Measurements from ENCODE around the gene BMP2K. TPM values are rescaled to one million over a fixed set of nuclear protein-coding genes. Genes with fewer than 3 reads are reported as not detected.

BMP2K gene
- total and polyA plus RNA-seq, 4 donors, result 4.4 to 138 (median 19.3) TPM

- TF ChIP-seq REST (IDR thresholded peaks at IDR 0.05), result no peak
- TF ChIP-seq FOXA1 (IDR thresholded peaks at IDR 0.05), result no peak
- no peak for TF ChIP-seq HNF4G (IDR thresholded peaks at IDR 0.05)
- no peak for TF ChIP-seq NR2F2 (IDR thresholded peaks at IDR 0.05)
- no peak for TF ChIP-seq ATF3 (IDR thresholded peaks at IDR 0.05)
- no peak for TF ChIP-seq YY1 (IDR thresholded peaks at IDR 0.05)
Observed at GRCh38 chr4:78766026-78766425, 10.1 kb upstream of the BMP2K start (continued).

GRCh38 chr4:78766650-78767049 is 9.5 kb upstream of the BMP2K start:
- no peak for DNase-seq (ENCODE audit: low spot score)
- TF ChIP-seq YY1 (IDR thresholded peaks at IDR 0.05), result no peak
- TF ChIP-seq SP1 (IDR thresholded peaks at IDR 0.05), result no peak
- TF ChIP-seq EGR1 (IDR thresholded peaks at IDR 0.05; ENCODE audit: low read depth in 2 of 2), result no peak
- no peaks in the 10 kb centered on the region for H3K4me1 ChIP-seq (ENCODE audit: control insufficient read depth in 4 of 4, insufficient read depth in 4 of 4, low read length in 3 of 4)
- no peak overlapping the region for H3K4me3 ChIP-seq (ENCODE audit: low read depth in 1 of 3, low read length in 3 of 3)
- no peak overlapping the region for H3K27ac ChIP-seq (ENCODE audit: low read depth in 1 of 2, low read length in 2 of 2)
- H3K9me3 ChIP-seq (ENCODE audit: control insufficient read depth in 4 of 4, low read length in 3 of 4), result no peaks in the 10 kb centered on the region
- H3K27me3 ChIP-seq (ENCODE audit: control insufficient read depth in 4 of 4, insufficient read depth in 4 of 4, low read length in 3 of 4), result no peaks in the 10 kb centered on the region
- H3K9ac ChIP-seq (ENCODE audit: low read depth in 1 of 2, low read length in 2 of 2), result no peak overlapping the region
- H3K36me3 ChIP-seq (ENCODE audit: control insufficient read depth in 4 of 4, insufficient read depth in 3 of 4, low read depth in 1 of 4, low read length in 3 of 4), result no peaks in the 10 kb centered on the region
- 92% methylated on average over 5 of the region's 5 CpGs for WGBS

- no peak overlapping the region for H3K27ac ChIP-seq (ENCODE audit: low read depth in 1 of 2, low read length in 2 of 2)
- DNase-seq (ENCODE audit: low spot score), result no peak
Observed at GRCh38 chr4:78767350-78767749, 8.8 kb upstream of the BMP2K start.

More at GRCh38 chr4:78767350-78767749, 8.8 kb upstream of the BMP2K start:
- Histone ChIP-seq H3K9me3 (ENCODE audit: control insufficient read depth in 4 of 4, low read length in 3 of 4) (no peaks in the 10 kb centered on the region), H3K4me3 (ENCODE audit: low read depth in 1 of 3, low read length in 3 of 3) (no peak overlapping the region), H3K4me1 (ENCODE audit: control insufficient read depth in 4 of 4, insufficient read depth in 4 of 4, low read length in 3 of 4) (no peaks in the 10 kb centered on the region), H3K27me3 (ENCODE audit: control insufficient read depth in 4 of 4, insufficient read depth in 4 of 4, low read length in 3 of 4) (no peaks in the 10 kb centered on the region), H3K36me3 (ENCODE audit: control insufficient read depth in 4 of 4, insufficient read depth in 3 of 4, low read depth in 1 of 4, low read length in 3 of 4) (no peaks in the 10 kb centered on the region), H3K9ac (ENCODE audit: low read depth in 1 of 2, low read length in 2 of 2) (no peak overlapping the region)
- no peak for TF ChIP-seq EGR1 (IDR thresholded peaks at IDR 0.05; ENCODE audit: low read depth in 2 of 2)
- no peak for TF ChIP-seq SP1 (IDR thresholded peaks at IDR 0.05)
- no peak for TF ChIP-seq YY1 (IDR thresholded peaks at IDR 0.05)
- no peak for TF ChIP-seq RXRA (IDR thresholded peaks at IDR 0.05)
- TF ChIP-seq GABPA (IDR thresholded peaks at IDR 0.05 in 1 of 2, conservative IDR thresholded peaks at IDR 0.05 in 1 of 2), result no peak
- no peak for TF ChIP-seq JUND (IDR thresholded peaks at IDR 0.05)
- TF ChIP-seq HNF4G (IDR thresholded peaks at IDR 0.05), result no peak
- TF ChIP-seq NR2F2 (IDR thresholded peaks at IDR 0.05), result no peak
- TF ChIP-seq REST (IDR thresholded peaks at IDR 0.05), result no peak
- no peak for TF ChIP-seq ATF3 (IDR thresholded peaks at IDR 0.05)
- no peak for TF ChIP-seq FOXA1 (IDR thresholded peaks at IDR 0.05)
- TF ChIP-seq ZBTB33 (IDR thresholded peaks at IDR 0.05), result no peak
- no peak for TF ChIP-seq CTCF (IDR thresholded peaks at IDR 0.05; ENCODE audit: low read depth, low read length, missing input control)
- no peak for TF ChIP-seq RAD21 (IDR thresholded peaks at IDR 0.05)
- TF ChIP-seq HNF4A (conservative IDR thresholded peaks at IDR 0.05), result no peak
- TF ChIP-seq MAX (IDR thresholded peaks at IDR 0.05), result no peak
- no peak for TF ChIP-seq FOXA2 (IDR thresholded peaks at IDR 0.05)
- TF ChIP-seq TAF1 (conservative IDR thresholded peaks at IDR 0.05), result no peak
